Measurements from ENCODE around the gene SPACA1. TPM values are rescaled to one million over a fixed set of nuclear protein-coding genes. Genes with fewer than 3 reads are reported as not detected.

Gene SPACA1
- total and polyA plus RNA-seq, 9 of the 15 experiments (the other 6 are each of a cell fraction or from before 2014, with no cell fraction given): not detected

- H4K20me1 ChIP-seq (replicated peaks; ENCODE audit: control insufficient read depth, insufficient read depth, low read length): no peaks in the 10 kb centered on the region; the same call in 1 of the 2 replicates
- no peaks in the 10 kb centered on the region for H3K36me3 ChIP-seq (ENCODE audit: control insufficient read depth, insufficient read depth, low read length)
- H3K27me3 ChIP-seq (ENCODE audit: control insufficient read depth in 2 of 2, insufficient read depth in 2 of 2, low read length in 2 of 2): no peaks in the 10 kb centered on the region
- no peaks in the 10 kb centered on the region for H3K79me2 ChIP-seq (ENCODE audit: control insufficient read depth, insufficient read depth, low read length)
- H3K9ac ChIP-seq (ENCODE audit: insufficient read depth in 1 of 2, low read depth in 2 of 2, low read length in 2 of 2): no peak overlapping the region
- ChIA-PET CTCF (ENCODE audit: low intra/inter-chr PET ratio) (no interaction called here), POLR2A (no interaction called here)
- no peak overlapping the region for H3K27ac ChIP-seq (ENCODE audit: extremely low read depth, low read depth, low read length)
- H3K4me2 ChIP-seq (ENCODE audit: insufficient read depth, low read length): no peak overlapping the region
- H3K9me1 ChIP-seq (ENCODE audit: control insufficient read depth, insufficient read depth, low read length): no peaks in the 10 kb centered on the region
- H3K9me3 ChIP-seq (replicated peaks; ENCODE audit: control insufficient read depth, insufficient read depth, low read depth, low read length): no peaks in the 10 kb centered on the region
- in situ Hi-C loops (cut with MboI) (no loop called here), intact Hi-C loops (cut with micrococcal nuclease) (no loop called here)
- 0% methylated on average over 1 of the region's 2 CpGs for WGBS (ENCODE audit: insufficient coverage, low coverage, missing lambda C conversion rate)
- ATAC-seq: no peak
- DNase-seq (ENCODE audit: extremely low read depth in 1 of 4, low spot score in 3 of 4): no peak
- no peak for FAIRE-seq
- TF ChIP-seq HMBOX1 (IDR thresholded peaks at IDR 0.05) (no peak), ZKSCAN3 (CRISPR knock-in tag; IDR thresholded peaks at IDR 0.05) (no peak), CBX5 (IDR thresholded peaks at IDR 0.05; ENCODE audit: borderline replicate concordance, low read depth) (no peak), ZNF174 (CRISPR knock-in tag; IDR thresholded peaks at IDR 0.05) (no peak), ZNF143 (CRISPR knock-in tag; IDR thresholded peaks at IDR 0.05) (no peak), BCL6 (CRISPR knock-in tag; IDR thresholded peaks at IDR 0.05) (no peak), RBM34 (IDR thresholded peaks at IDR 0.05; ENCODE audit: borderline replicate concordance, insufficient read depth, low read length) (no peak)
- H3K4me1 ChIP-seq (replicated peaks in 1 of 2; ENCODE audit: control insufficient read depth in 2 of 2, insufficient read depth in 2 of 2, low read length in 2 of 2): no peaks in the 10 kb centered on the region
- BruUV-seq (replicated peaks): no TSS peak
- H3K4me3 ChIP-seq: no peak overlapping the region
- no peak overlapping the region for H2AFZ ChIP-seq (ENCODE audit: low read depth, low read length)
Measured at GRCh38 chr6:88086792-88087191, 39.2 kb downstream of the SPACA1 start.

- no peak overlapping the region for H3K9ac ChIP-seq (ENCODE audit: insufficient read depth in 1 of 2, low read depth in 2 of 2, low read length in 2 of 2)
- WGBS (ENCODE audit: insufficient coverage, low coverage, missing lambda C conversion rate): 0% methylated on average over 2 of the region's 2 CpGs
- no peaks in the 10 kb centered on the region; the same call in 1 of the 2 replicates for H4K20me1 ChIP-seq (replicated peaks; ENCODE audit: control insufficient read depth, insufficient read depth, low read length)
- H3K9me3 ChIP-seq (replicated peaks; ENCODE audit: control insufficient read depth, insufficient read depth, low read depth, low read length): no peaks in the 10 kb centered on the region
- H3K4me2 ChIP-seq (ENCODE audit: insufficient read depth, low read length): no peak overlapping the region
- TF ChIP-seq NELFE (IDR thresholded peaks at IDR 0.05; ENCODE audit: insufficient read depth, insufficient read length): no peak
- no peak for TF ChIP-seq ZBTB5 (IDR thresholded peaks at IDR 0.05)
- no peak for TF ChIP-seq CHD2 (IDR thresholded peaks at IDR 0.05; ENCODE audit: low read depth, low read length)
- no peak for TF ChIP-seq SMARCC2 (IDR thresholded peaks at IDR 0.05; ENCODE audit: low read depth)
- TF ChIP-seq THAP7 (CRISPR knock-in tag; IDR thresholded peaks at IDR 0.05): no peak
- TF ChIP-seq ZNF830 (CRISPR knock-in tag; IDR thresholded peaks at IDR 0.05): no peak
- no TSS peak for BruUV-seq (replicated peaks)
- no peaks in the 10 kb centered on the region for H3K27me3 ChIP-seq (ENCODE audit: control insufficient read depth in 2 of 2, insufficient read depth in 2 of 2, low read length in 2 of 2)
- ATAC-seq (no peak), DNase-seq (ENCODE audit: extremely low read depth in 1 of 4, low spot score in 3 of 4) (no peak), FAIRE-seq (no peak)
- H3K4me3 ChIP-seq: no peak overlapping the region
- ChIA-PET CTCF (ENCODE audit: low intra/inter-chr PET ratio) (no interaction called here), POLR2A (no interaction called here)
- no peaks in the 10 kb centered on the region for H3K9me1 ChIP-seq (ENCODE audit: control insufficient read depth, insufficient read depth, low read length)
- in situ Hi-C loops (cut with MboI) (no loop called here), intact Hi-C loops (cut with micrococcal nuclease) (no loop called here)
- H3K79me2 ChIP-seq (ENCODE audit: control insufficient read depth, insufficient read depth, low read length): no peaks in the 10 kb centered on the region
- H2AFZ ChIP-seq (ENCODE audit: low read depth, low read length): no peak overlapping the region
- no peaks in the 10 kb centered on the region for H3K36me3 ChIP-seq (ENCODE audit: control insufficient read depth, insufficient read depth, low read length)
- H3K27ac ChIP-seq (ENCODE audit: extremely low read depth, low read depth, low read length): no peak overlapping the region
- H3K4me1 ChIP-seq (replicated peaks in 1 of 2; ENCODE audit: control insufficient read depth in 2 of 2, insufficient read depth in 2 of 2, low read length in 2 of 2): no peaks in the 10 kb centered on the region
Measured at GRCh38 chr6:88089708-88090107, 42.1 kb downstream of the SPACA1 start.

Data from K562 (cell line).